ENCODE measurements around the gene IFIT3.

GRCh38 chr10:89389254-89389653 is 61.5 kb downstream of the IFIT3 start:
- TF ChIP-seq, protein P1, sequence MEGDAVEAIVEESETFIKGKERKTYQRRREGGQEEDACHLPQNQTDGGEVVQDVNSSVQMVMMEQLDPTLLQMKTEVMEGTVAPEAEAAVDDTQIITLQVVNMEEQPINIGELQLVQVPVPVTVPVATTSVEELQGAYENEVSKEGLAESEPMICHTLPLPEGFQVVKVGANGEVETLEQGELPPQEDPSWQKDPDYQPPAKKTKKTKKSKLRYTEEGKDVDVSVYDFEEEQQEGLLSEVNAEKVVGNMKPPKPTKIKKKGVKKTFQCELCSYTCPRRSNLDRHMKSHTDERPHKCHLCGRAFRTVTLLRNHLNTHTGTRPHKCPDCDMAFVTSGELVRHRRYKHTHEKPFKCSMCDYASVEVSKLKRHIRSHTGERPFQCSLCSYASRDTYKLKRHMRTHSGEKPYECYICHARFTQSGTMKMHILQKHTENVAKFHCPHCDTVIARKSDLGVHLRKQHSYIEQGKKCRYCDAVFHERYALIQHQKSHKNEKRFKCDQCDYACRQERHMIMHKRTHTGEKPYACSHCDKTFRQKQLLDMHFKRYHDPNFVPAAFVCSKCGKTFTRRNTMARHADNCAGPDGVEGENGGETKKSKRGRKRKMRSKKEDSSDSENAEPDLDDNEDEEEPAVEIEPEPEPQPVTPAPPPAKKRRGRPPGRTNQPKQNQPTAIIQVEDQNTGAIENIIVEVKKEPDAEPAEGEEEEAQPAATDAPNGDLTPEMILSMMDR (IDR thresholded peaks at IDR 0.05 in 2 of 3, conservative IDR thresholded peaks at IDR 0.05 in 1 of 3; ENCODE audit: insufficient read depth in 2 of 3, low read depth in 1 of 3, low read length in 3 of 3), result peak in 2 of 3 experiments; percentile 30 to 58; a peak in 2 of 6 replicates
- TF ChIP-seq, protein P2, sequence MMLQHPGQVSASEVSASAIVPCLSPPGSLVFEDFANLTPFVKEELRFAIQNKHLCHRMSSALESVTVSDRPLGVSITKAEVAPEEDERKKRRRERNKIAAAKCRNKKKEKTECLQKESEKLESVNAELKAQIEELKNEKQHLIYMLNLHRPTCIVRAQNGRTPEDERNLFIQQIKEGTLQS (IDR thresholded peaks at IDR 0.05), result no peak
- TF ChIP-seq, protein P2 (CRISPR knock-in tag; conservative IDR thresholded peaks at IDR 0.05), result no peak
- TF ChIP-seq HMG20B (CRISPR knock-in tag; IDR thresholded peaks at IDR 0.05), result no peak
- TF ChIP-seq NFIC (IDR thresholded peaks at IDR 0.05), result no peak
- no peak for TF ChIP-seq SIN3A (IDR thresholded peaks at IDR 0.05; ENCODE audit: borderline replicate concordance in 2 of 2, control insufficient read depth in 1 of 2, low read depth in 2 of 2, low read length in 2 of 2)

All from K562 (cell line).